ENCODE measurements around the gene CDK19. TPM values are rescaled to one million over a fixed set of nuclear protein-coding genes. Genes with fewer than 3 reads are reported as not detected.
"Not testable (repeated sequence)": the region's sequence is repeated elsewhere in the genome, so short reads cannot be mapped to it uniquely, and the experiment has no call there.

Gene CDK19
- total RNA-seq, 1 donor: 17.8 TPM

GRCh38 chr6:110853754-110854477 is 38.6 kb upstream of the CDK19 start:
- no peak for TF ChIP-seq CTCF (IDR thresholded peaks at IDR 0.05; ENCODE audit: insufficient read depth, low read length)
- no peak overlapping the region for H3K4me3 ChIP-seq (ENCODE audit: low read depth, low read length)
- DNase-seq (ENCODE audit: low read depth): no peak

- DNase-seq (ENCODE audit: low read depth): no peak
- no peak overlapping the region for H3K4me3 ChIP-seq (ENCODE audit: low read depth, low read length)
- TF ChIP-seq CTCF (IDR thresholded peaks at IDR 0.05; ENCODE audit: insufficient read depth, low read length): no peak
These were observed 37.5 kb upstream of the CDK19 start for GRCh38 chr6:110852773-110853172.

- DNase-seq (ENCODE audit: low read depth): no peak
- TF ChIP-seq CTCF (IDR thresholded peaks at IDR 0.05; ENCODE audit: insufficient read depth, low read length): no peak
- H3K4me3 ChIP-seq (ENCODE audit: low read depth, low read length): no peak overlapping the region
These were observed 34.5 kb upstream of the CDK19 start for GRCh38 chr6:110849781-110850180.

- no peak for DNase-seq (ENCODE audit: low read depth)
- TF ChIP-seq CTCF (IDR thresholded peaks at IDR 0.05; ENCODE audit: insufficient read depth, low read length): no peak
- no peak overlapping the region for H3K4me3 ChIP-seq (ENCODE audit: low read depth, low read length)
These were observed 26.0 kb upstream of the CDK19 start for GRCh38 chr6:110841266-110841665.

- H3K4me3 ChIP-seq (ENCODE audit: low read depth, low read length): not testable (repeated sequence)
- DNase-seq (ENCODE audit: low read depth): peak; percentile 6
These were observed 20.5 kb upstream of the CDK19 start for GRCh38 chr6:110835751-110836150.

- H3K4me3 ChIP-seq (ENCODE audit: low read depth, low read length): no peak overlapping the region
- no peak for DNase-seq (ENCODE audit: low read depth)
- no peak for TF ChIP-seq CTCF (IDR thresholded peaks at IDR 0.05; ENCODE audit: insufficient read depth, low read length)
These were observed 18.6 kb upstream of the CDK19 start for GRCh38 chr6:110833831-110834230.

GRCh38 chr6:110831405-110831804 is 16.1 kb upstream of the CDK19 start:
- TF ChIP-seq CTCF (IDR thresholded peaks at IDR 0.05; ENCODE audit: insufficient read depth, low read length): no peak
- H3K4me3 ChIP-seq (ENCODE audit: low read depth, low read length): no peak overlapping the region
- DNase-seq (ENCODE audit: low read depth): no peak
